ENCODE measurements around the gene ONECUT3. TPM values are rescaled to one million over a fixed set of nuclear protein-coding genes. Genes with fewer than 3 reads are reported as not detected.
"Not testable (repeated sequence)": the region's sequence is repeated elsewhere in the genome, so short reads cannot be mapped to it uniquely, and the experiment has no call there.

Gene ONECUT3
- polyA plus RNA-seq, 1 donor, result not detected

- DNase-seq, result not testable (repeated sequence)
These were observed 44.0 kb downstream of the ONECUT3 start for GRCh38 chr19:1797313-1797712.

GRCh38 chr19:1799695-1800342 lies 46.5 kb downstream of the ONECUT3 start:
- no peak for DNase-seq

GRCh38 chr19:1804858-1805257 lies 51.6 kb downstream of the ONECUT3 start:
- no peak for DNase-seq

GRCh38 chr19:1805401-1806183 lies 52.3 kb downstream of the ONECUT3 start:
- no peak for DNase-seq

GRCh38 chr19:1806184-1807029 lies 53.1 kb downstream of the ONECUT3 start:
- no peak for DNase-seq

- no peak for DNase-seq
These were observed 53.9 kb downstream of the ONECUT3 start for GRCh38 chr19:1807030-1807694.

GRCh38 chr19:1807695-1808394 lies 54.5 kb downstream of the ONECUT3 start:
- no peak for DNase-seq

GRCh38 chr19:1808395-1808731 lies 55.1 kb downstream of the ONECUT3 start:
- DNase-seq, result no peak

- DNase-seq, result no peak
These were observed 56.4 kb downstream of the ONECUT3 start for GRCh38 chr19:1809678-1810077.

- no peak for DNase-seq
These were observed 57.3 kb downstream of the ONECUT3 start for GRCh38 chr19:1810439-1811160.

GRCh38 chr19:1811472-1811894 lies 58.2 kb downstream of the ONECUT3 start:
- no peak for DNase-seq

GRCh38 chr19:1811942-1812425 lies 58.7 kb downstream of the ONECUT3 start, which contains the start of gene ATP8B3:
Gene ATP8B3, minus strand, starts transcription at chr19:1812276. Its CDS starts 540 bp downstream, at chr19:1811736.
- DNase-seq, result no peak

- DNase-seq, result peak; percentile 83
These were observed 59.3 kb downstream of the ONECUT3 start for GRCh38 chr19:1812426-1813191.

- no peak for DNase-seq
These were observed 60.2 kb downstream of the ONECUT3 start for GRCh38 chr19:1813192-1814182.

- DNase-seq, result no peak
These were observed 61.1 kb downstream of the ONECUT3 start for GRCh38 chr19:1814391-1814790.

- DNase-seq, result no peak
These were observed 61.7 kb downstream of the ONECUT3 start for GRCh38 chr19:1814833-1815604.

- DNase-seq, result no peak
These were observed 62.6 kb downstream of the ONECUT3 start for GRCh38 chr19:1815605-1816529.
